Inferior parietal cortex (tissue), 1 donor: ENCODE data around the gene SMAP2.
"Not testable (repeated sequence)": the region's sequence is repeated elsewhere in the genome, so short reads cannot be mapped to it uniquely, and the experiment has no call there.

ENCODE experiments used
- DNase-seq: peaks from one replicate; pipeline ENCODE4 v3.0.0-alpha.2; 2016; ENCODE audit errors: extremely low spot score

Gene SMAP2

DNA sequence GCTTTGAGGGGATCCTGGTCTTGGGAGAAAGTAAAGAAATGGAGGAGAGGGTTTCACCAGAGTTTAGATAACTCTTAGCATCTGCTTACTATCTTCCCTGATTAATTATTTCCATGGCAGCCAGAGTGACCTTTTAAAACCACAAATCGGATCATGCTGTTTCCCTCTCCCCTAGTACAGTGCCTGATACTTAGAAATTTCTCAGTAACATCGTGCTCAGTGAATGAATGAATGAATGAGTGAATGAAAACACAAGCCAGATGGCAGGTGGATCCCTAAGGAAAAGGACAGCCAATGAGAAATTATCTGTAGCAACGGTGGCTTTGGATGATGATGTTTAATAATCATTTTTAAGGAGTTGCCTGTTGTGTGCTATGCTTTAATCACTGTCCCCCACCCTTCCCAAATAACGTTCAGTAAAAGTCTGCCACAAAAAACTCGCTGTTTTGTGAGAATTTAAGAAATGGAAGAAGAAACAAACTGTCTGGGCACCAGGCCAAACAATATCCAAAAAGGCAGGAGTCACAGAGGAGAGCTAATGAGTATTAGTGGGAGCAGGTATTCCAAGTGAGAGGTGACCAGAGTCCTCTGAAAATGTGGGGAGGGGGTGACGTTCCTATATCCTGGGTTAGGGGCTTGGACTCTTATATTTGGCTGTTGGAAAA is 737 bp upstream of the SMAP2 start:
- no peak for DNase-seq

DNA sequence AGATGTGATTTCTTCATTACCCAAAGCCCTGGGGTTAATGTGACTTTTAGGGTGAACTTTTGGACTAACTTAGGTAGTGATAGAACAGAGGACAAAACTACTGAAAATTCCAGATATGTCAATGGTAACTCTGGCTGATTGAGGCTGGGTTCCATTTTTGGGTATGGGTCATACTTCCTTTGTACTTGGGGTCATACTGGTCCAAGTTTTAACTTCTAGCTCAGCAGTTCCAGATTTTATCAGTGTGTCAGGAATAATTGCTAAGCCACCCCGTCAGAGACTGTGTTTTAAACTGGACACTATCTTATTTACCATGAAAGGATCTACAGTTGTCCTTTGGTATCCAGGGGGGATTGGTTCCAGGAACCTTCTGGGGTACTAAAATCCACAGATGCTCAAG is 4.0 kb downstream of the SMAP2 start:
- DNase-seq = no peak

DNA sequence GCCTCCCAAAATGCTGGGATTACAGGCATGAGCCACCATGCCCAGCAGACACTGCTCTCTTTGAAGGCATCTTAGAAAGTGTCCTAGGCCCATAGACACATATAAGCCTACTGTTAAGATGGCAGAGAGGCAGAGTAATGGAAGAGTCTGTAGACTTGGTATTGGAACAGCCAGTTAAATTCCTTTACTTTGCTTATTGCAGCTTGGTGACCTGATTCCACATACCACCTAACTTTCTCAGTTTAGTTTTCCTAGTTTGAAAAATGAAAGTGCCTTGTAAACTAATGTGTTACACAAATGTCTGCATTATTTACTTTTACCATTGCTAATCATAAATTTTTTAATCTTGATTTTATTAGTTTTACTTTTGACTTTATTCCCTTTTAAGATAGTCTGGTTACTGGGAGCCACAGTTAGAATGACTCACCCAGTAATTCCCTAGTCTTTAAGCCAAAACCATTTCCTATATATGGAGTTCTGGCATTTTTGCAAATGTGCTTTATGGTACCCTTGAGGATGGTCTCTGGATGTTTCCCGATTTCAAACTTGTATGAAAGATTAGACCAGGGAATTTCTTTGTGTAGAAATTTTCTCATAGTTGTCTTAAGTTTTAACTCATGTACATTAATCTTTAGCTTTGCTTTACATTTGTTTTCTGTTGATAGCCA is 6.4 kb downstream of the SMAP2 start:
- DNase-seq = no peak

DNA sequence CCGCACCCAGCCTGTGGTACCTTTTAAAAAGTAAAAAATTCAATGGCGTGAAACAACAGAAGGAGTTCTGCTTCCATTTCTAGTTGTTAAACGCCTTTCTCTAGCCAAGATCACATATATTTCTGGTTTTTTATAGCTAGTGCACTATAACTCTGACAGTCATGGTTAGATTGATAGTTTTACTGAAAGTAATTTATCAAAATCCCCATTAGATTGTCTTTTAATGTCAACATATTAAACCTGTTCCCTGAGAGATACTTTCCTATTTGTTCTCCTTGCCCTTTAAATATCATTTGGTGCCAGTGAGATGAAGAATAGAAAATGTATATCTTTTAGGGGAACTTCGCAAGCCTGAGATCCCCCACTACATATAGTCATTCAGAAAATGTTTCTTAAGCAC is 7.3 kb downstream of the SMAP2 start:
- DNase-seq = no peak

DNA sequence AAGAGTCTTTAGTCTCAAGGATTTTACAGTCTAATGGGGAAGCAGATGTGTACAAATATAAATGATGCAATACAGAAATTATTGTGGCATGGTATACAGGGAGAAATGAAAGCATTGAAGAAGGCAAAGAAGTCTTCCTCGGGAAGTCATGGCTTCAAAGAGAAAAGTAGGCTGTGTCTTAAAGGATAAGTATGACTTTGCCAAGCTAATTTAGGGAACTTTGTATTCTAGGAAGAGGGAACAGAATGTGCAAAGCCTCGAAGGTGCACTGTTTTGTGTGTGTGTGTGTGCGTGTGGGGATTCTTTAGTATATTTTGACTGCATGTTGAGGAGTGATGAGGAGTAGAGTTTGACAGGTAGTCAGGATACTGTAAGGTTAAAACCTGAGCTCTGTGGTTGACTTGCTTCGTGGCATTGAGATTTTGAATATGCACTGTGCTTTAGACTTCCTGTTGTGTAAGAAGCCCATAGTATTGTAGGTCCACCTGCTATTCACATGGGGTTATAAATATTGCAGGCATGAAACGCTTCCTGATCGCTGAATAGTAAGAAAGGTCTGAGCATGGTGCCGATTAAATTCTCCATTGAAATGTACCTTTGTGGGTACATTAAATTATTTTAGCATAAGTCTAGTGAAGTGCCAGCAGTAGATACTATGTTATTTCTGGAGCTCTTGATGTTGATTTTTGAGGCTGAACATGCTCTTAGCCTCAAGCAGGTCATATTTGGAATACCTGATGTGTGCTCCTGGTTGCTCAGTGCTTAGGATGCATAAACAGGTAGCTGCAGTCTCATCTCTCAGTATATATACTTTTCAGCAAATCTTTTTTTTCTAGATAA is 8.0 kb downstream of the SMAP2 start:
- no peak for DNase-seq

DNA sequence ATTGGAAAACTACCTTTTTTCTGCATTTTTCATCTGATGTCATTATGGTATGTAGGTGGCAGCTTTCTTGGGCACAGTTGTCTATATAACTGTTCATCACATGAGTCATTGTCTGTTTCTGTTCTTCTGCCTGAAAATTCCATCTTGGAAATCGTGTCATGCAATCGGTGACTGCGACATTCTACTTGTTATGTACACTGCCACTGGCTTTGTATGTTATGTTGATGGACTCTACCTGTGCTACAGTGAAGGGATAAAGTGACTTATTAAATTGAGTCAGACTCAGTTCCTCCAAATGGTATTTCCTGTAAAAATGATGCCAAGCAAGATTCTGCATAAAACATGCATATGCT is 8.6 kb downstream of the SMAP2 start:
- no peak for DNase-seq

DNA sequence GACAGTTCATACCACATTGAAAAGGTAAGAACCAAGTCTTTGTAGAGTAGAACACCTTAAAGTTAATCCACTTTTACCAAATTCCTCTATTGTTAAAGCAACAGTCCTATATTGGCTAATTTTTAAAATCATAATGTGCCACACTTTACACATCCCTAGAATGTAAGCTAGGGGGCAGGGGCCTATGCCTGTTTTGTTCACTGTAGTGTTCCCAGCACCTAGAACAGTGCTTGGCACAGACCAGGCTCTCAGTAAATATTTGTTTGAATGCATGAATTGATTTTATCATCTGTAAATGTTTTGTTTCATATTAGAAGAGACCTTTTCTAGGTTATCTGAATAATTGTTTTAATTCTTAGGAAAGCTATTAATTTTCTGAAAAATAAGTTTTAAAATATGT is 9.1 kb downstream of the SMAP2 start:
- no peak for DNase-seq

DNA sequence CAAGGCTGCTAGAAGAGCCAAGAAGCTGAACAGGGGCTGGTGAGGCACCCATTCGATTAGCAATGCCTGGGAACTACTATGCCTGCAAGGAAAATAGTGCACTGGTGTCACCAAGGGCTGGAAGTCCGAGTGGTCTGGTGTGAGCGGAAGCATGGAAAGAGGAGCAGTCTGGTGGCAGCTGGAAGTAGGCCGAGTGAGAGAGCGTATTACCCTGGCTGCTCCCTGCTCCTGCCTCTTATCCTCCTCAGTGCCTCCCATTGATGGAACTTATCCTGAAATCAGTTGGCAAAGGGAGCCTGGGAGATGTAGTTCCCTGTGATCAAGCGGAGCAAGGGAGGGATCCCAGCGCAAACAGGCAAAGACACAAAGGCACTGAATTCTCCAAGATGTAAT is 9.6 kb downstream of the SMAP2 start:
- DNase-seq = no peak

DNA sequence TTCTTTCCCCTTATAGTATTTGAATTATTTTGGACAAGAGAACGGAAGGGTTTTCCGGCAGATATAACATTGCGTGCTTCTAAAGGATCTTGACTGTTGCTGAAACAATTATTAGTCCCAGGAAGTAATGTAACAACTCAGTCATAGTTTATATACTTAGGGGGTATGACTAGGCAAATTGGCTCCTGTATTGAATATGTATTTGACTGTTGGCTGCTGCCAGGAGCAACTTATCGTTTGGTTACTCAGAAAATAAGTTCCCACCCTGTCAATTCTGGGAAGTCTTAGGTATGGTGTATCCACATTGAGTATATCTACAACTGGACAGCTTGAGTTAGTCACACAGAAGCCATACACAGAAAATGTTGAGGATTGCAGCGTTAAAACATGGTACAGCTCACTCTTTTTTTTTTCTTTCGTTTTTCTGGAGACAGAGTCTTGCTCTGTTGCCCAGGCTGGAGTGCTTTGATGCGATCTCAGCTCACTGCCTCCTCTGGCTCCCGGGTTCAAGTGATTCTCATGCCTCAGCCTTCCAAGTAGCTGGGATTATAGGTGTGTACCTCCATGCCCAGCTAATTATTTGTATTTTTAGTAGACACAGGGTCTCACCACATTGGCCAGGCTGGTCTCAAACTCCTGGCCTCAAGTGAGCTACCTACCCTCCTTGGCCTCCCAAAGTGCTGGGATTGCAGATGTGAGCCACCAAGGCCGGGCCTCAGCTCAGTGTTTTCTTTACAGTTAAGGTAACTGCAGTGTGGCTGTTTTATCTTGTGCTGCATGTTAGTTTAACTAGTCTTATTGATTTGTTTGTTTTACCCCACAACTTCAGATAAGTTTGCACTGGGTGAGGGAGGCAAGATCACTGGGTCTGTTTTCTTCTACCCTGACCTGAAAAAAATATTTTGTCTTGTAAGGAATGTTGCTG is 10.2 kb downstream of the SMAP2 start:
- no peak for DNase-seq

DNA sequence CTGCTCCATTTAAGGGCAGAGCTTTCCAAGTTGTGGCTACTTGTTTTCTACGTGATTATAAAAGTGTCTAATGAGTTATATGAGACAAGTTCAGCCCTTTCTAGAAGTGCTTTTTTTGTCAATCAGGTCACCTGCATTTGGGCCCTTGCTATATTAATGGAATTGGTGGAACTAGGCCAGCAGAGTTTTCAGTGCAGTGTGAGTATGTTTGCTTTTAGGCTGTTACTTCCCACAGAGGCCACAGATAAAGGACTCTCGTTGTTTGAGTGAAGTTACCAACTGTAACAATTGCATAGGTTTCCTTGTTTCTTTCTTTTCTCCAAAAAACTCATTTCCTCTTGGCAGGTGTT is 10.9 kb downstream of the SMAP2 start:
- no peak for DNase-seq

DNA sequence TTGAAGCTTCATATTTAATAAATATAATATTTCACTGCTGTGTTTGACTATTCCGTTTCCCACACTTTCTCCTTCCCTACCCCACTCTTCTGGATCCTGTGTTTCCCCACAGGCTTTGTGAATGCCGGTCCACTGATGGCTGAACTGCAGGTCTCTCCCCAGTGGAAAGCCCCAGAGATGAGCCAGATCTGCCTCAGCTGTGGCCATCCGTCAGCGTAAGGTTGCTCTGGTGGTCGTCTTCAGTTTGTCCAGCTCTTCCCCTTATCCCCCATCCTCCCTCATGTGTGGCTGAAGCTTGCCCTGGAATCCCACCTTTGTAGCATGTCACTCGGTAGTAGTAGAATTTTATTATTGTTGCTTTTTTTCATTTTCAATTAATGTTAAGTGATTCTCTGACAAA is 11.4 kb downstream of the SMAP2 start:
- DNase-seq = no peak

DNA sequence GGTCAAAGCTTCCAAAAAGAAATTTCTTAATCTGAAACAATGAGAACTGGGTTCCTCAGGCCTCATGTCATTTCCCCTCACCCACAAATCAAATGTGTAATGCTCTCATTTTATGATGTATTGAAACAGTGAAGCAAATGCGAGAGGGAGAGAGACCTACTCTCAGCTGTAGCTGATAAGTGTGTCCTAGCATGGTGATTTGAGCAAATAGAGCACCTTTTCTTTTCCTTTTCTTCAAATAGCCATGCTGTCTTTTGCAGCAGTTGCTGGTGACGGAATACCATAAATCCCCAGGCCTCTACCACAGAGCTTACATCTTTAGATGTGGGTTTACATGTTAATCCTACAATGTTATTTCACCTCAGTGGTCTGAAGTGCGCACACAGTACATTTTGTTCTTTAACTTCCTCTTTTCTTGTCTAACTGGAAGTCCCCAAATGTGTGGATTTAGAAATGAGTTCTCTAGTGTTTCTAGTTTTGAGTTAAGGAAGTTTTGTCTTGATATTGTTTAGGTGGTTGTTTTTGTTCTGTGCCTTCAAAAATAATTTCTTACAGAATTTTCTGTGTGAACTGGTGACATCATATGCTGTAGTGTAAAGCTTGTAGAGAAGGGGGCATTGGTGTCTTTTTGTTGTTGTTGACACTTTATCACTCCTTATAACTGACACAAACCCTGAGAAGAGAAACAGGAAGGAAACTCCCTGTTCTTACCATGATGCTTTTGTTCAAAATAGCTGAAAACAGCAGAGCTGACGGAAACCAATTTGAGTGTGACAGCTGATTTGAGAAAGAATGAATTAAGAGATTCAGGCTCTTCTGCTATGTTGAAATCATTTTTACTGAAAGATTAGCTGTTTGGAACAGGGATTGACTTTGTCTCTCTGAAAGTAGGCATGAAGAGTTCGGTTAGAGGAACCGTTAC is 12.2 kb downstream of the SMAP2 start:
- DNase-seq = no peak

DNA sequence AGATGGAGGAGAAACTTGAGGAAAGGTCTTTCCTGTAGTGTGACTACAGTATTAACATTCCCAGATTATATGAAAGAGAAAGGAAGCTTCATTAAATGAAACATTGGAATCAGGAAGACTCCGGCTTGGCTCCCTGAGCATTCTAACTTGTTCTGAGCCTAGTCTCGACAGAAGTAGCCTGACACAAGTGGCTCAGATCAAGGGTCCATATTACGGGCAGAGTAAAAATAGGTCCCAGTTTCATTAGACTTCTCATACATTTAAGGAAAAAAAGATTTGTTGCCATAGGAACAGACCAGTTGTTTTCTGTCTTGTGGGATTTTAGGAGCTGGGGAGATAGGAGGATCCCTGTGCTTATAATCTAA is 12.8 kb downstream of the SMAP2 start:
- no peak for DNase-seq

DNA sequence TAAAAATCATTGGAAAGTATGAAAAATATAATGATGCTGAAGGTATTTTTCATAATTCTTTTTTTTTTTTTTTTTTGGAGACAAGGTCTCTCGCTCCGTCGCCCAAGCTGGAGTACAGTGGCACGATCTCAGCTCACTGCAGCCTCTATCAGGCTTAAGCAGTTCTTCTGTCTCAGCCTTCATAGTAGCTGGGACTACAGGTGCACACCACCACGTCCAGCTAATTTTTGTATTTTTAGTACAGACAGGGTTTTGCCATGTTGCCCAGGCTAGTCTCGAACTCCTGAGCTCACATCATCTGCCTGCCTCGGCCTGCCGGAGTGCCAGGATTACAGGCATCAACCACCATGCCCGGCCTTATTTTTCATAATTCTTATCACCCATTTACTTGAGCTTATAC is 13.3 kb downstream of the SMAP2 start:
- no peak for DNase-seq

DNA sequence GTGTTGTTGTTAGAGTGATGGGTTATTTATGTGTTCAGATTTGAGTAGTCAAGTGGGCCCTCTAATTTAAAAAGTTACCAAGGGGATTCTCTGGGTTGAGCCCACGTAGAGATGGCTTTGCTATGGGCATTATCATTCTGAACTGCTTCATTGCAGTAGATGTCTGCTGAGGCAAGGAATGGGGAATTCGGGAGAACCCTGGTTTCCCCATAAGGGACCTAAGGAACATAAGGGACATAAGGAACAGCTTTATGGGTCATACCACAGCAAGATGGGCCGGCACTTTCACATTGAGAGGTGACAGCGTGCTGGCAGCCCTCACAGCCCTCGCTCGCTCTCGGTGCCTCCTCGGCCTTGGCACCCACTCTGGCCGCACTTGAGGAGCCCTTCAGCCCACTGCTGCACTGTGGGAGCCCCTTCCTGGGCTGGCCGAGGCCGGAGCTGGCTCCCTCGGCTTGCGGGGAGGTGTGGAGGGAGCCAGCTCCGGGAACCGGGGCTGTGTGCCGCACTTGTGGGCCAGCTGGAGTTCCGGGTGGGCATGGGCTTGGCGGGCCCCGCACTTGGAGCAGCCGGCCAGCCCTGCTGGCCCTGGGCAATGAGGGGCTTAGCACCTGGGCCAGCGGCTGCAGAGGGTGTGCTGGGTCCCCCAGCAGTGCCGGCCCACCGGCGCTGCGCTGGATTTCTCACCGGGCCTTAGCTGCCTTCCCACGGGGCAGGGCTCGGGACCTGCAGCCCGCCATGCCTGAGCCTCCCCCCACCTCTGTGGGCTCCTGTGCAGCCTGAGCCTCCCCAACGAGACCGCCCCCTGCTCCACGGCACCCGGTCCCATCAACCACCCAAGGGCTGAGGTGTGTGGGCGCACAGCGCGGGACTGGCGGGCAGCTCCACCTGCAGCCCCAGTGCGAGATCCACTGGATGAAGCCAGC is 14.1 kb downstream of the SMAP2 start:
- DNase-seq = not testable (repeated sequence)

DNA sequence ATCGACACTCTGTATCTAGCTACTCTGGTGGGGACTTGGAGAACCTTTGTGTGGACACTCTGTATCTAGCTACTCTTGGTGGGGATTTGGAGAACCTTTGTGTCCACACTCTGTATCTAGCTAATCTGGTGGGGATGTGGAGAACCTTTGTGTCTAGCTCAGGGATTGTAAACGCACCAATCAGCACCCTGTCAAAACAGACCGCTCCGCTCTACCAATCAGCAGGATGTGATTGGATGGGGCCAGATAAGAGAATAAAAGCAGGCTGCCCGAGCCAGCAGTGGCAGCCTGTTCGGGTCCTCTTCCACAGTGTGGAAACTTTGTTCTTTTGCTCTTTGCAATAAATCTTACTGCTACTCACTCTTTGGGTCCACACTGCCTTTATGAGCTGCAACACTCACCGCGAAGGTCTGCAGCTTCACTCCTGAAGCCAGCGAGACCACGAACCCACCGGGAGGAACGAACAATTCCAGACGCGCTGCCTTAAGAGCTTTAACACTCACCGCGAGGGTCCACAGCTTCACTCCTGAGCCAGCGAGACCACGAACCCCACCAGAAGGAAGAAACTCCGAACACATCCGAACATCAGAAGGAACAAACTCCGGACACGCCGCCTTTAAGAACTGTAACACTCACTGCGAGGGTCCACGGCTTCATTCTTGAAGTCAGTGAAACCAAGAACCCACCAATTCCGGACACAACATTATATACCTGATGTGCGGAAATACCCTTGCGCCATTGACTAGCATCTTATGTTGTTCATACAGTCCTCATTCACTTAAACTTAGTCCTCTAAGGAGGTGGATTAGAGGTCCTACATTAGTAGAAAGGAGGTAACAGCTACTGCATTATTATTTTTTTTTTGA is 15.2 kb downstream of the SMAP2 start:
- DNase-seq = not testable (repeated sequence)

DNA sequence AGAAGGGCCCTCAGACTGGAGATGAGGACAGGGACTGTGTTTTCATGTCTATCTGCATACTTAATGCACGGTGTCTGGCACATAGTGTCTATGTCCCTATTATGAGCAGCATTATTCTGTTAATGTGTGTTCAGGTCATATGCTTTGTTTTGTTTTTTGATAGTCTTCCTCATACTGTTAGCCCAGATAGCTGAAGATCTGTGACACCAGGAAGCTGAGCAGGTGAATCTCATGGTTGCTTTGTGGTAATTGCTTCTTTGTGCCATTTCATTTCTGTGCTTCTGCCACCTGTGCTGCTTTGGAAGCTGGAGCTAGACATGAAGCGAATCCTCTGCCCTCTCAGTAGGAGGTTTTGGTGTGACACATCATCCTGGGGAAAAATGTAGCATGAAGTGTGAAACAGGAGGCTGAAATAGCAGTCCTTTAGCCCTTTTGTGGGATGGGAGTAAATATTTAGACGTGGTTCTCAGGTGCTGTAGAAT is 15.8 kb downstream of the SMAP2 start:
- no peak for DNase-seq

DNA sequence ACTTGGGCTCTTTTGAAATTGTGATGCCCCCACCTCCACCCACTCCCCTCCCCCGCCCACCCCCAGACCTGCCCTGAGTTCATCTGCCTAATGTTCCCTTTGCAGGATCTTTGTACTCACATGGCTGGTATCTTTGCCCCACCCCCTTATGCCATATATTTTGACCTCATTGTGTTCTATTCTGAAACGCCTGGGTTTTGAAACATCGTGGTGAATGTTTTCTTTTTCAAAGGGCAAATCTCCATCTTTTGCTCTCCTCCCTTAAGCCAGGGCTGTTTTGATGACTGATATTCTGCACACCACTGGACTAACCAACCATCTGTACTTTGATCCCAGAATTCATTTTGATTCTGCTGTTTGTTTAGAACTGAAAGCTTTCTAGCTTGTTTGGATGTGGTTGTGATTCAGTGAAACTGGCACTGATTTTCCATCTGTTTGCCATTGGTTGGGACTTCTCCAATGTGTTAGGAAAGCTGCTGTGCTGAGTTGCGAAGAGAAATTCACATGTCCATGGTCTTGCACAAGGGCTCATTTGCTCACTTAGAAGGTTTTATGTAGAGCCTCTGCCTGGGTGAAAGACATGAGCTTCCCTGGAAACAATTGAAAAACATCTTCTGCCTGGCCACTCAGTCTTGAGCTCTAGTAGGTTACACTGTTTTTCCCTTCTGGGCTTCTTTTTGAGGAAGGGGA is 16.5 kb downstream of the SMAP2 start:
- no peak for DNase-seq
